C1 segment of cervical spinal cord (tissue), 14 donors: ENCODE results near the gene DUSP19.
A peak's percentile ranks its signal among the peaks of the same experiment; 100 is the strongest.

Experiments used
- DNase-seq, 14 donors: peaks; one replicate each; lab custom pipeline; 2025; lab: John Stamatoyannopoulos, UW

Gene DUSP19

GRCh38 chr2:183124222-183124956 lies 45.8 kb downstream of the DUSP19 start, which contains the start of gene NUP35:
NUP35 (plus strand) TSS chr2:183124443; CDS start chr2:183124458, 15 bp downstream.
- DNase-seq: peak; percentile 34 to 89 (median 80)

DNA sequence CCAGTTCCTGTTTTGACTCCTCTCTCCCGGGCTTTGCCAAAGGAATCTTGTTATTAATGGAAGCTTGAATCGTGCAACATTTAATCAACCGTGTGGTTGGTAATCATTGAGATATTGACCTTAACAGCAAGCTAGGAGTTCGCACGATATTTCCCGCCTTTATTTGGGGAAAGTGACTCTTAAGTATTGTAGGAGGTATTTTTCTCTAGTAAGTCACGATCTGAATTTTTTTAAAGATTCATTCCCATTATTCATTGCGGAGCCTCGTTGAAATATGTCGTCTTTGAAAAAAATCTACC lies 46.4 kb downstream of the DUSP19 start:
- DNase-seq: peak in 1 of 14 donors; percentile 0

DNA sequence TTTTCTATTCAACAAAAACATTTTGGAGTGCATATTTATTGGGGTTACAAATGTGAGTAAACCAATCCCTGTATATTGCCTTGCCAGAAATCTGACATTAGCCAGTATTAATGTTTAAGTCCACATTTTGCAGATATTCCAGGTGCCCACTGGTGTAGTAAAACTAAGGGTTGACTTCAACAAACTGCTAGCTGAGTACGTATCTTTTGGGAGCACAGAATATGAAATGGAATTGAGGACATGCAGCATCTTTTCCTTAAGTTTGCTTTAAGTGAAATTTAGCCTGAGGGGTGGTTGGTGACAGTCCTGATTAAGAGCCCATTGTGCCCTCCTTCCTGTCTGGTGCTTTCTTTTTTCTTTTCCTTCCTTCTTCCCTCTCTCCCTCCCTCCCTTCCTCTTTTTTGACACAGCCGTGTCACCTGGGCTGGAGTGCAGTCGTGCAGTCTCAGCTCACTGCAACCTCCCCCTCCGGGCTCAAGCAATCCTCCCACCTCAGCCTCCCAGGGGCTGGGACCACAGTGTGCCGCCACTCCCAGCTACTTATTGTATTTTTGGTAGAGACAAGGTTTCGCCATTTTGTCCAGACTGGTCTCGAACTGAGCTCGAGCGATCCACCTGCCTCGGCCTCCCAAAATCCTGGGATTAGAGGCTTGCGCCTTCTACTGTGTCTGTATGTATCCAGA lies 47.3 kb downstream of the DUSP19 start:
- DNase-seq: no peak

DNA sequence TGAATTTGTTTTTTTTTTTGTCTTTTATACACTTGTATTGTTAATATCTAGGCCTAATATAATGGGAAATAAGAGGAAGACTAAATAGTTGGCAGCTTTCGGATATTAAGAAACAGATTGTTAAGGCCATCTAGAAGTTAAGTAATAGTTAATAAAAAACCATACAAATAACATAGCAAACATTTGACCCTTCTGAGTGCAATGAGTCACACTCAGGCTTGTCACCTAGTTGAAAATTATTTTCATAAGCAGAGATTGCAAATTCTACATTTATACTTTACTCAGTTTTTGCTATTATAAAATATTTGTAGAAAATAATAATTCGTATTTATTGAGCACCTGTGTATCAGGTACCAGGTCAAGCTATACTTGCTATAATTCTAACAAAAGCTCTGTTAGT lies 48.1 kb downstream of the DUSP19 start:
- no peak for DNase-seq

GRCh38 chr2:183134016-183134415 lies 55.5 kb downstream of the DUSP19 start:
- DNase-seq: no peak

DNA sequence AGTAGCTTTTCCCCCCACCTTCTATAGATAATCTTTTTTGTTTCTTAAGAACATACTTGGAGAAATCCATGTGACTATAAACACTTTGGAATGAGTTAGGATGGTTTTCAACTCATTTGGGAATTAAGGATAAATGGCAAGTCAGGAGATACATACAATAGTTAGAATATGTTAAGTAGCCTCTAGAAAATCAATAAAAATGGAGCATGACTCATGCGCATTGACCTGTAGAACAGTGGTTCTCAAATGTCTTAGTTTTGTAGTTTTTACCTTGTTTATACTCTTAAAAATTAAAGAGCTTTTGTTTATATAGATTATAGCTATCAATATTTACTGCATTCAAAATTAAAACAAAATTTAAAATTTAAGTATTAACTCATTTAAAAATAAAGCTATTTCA lies 70.4 kb downstream of the DUSP19 start:
- DNase-seq: no peak

GRCh38 chr2:183149489-183149888 lies 70.9 kb downstream of the DUSP19 start:
- no peak for DNase-seq
